ENCODE data around the gene CYB561A3.

CYB561A3 gene

GRCh38 chr11:61309739-61310138, 51.9 kb downstream of the CYB561A3 start:
- no peak for DNase-seq

GRCh38 chr11:61309141-61309540, 52.5 kb downstream of the CYB561A3 start:
- no peak for DNase-seq

GRCh38 chr11:61307354-61307753, 54.3 kb downstream of the CYB561A3 start:
- no peak for DNase-seq

- DNase-seq, result no peak
Measured at GRCh38 chr11:61306221-61306620, 55.5 kb downstream of the CYB561A3 start.

GRCh38 chr11:61305417-61305816, 56.3 kb downstream of the CYB561A3 start:
- DNase-seq, result no peak

GRCh38 chr11:61303725-61304124, 58.0 kb downstream of the CYB561A3 start:
- no peak for DNase-seq

- DNase-seq, result no peak
Measured at GRCh38 chr11:61302550-61302949, 59.1 kb downstream of the CYB561A3 start.

Measured in NCI-H1048 (cell line).